T-cell (primary cell): ENCODE data around the gene SLC35A3. TPM values are rescaled to one million over a fixed set of nuclear protein-coding genes. Genes with fewer than 3 reads are reported as not detected.

ENCODE experiments used
- ATAC-seq, 4 experiments: fragments of 200-7000 bp in 3 of 4; fragments of 150-1000 bp in 1 of 4; cut with Tn5 transposase; replicated peaks in 1 of 4; 1 replicate in 3 of 4; 2 replicates in 1 of 4; pipeline ENCODE4 v1.10.0; 2021; ENCODE audit warnings: moderate library complexity in 3 of 4, mild to moderate bottlenecking in 2 of 4, moderate number of reproducible peaks in 1 of 4
- CTCF ChIA-PET, 2 donors: fragments of 300-600 bp; sonication (Branson Sonifier 250); formaldehyde crosslinking; loops; one replicate each; lab custom pipeline; 2022; ENCODE audit warnings: antibody characterized with exemption in 2 of 2; lab: Charles Lee
- POLR2A ChIA-PET, 2 donors: fragments of 300-600 bp; sonication (Branson Sonifier 250); formaldehyde crosslinking; loops; one replicate each; lab custom pipeline; 2022; ENCODE audit warnings: antibody characterized with exemption in 2 of 2; lab: Charles Lee
- DNase-seq, 35 experiments: peaks; one replicate each; pipeline versions ENCODE4 v3.0.0 to v3.0.0-alpha.2; 2013 to 2023
- H3K27ac ChIP-seq: one replicate; pipeline ENCODE4 v1.5.1; 2013; ENCODE audit warnings: low read length
- H3K27me3 ChIP-seq, 2 experiments: replicated peaks in 1 of 2; 1 replicate in 1 of 2; 2 replicates in 1 of 2; pipeline versions ENCODE4 v1.6.1 to v1.7.0; 2013; ENCODE audit warnings: low read length in 1 of 2, mixed read lengths in 1 of 2; ENCODE audit not compliant: control insufficient read depth in 2 of 2, insufficient read depth in 2 of 2; ENCODE audit errors: extremely low read depth in 1 of 2
- H3K36me3 ChIP-seq, 2 donors: 1 replicate in 1 of 2; 2 replicates in 1 of 2; pipeline versions ENCODE4 v1.6.1 to v1.7.0; 2013; ENCODE audit warnings: low read length in 1 of 2; ENCODE audit not compliant: control insufficient read depth in 2 of 2, insufficient read depth in 1 of 2; ENCODE audit errors: extremely low read depth in 1 of 2
- H3K4me1 ChIP-seq, 2 experiments: 1 replicate in 1 of 2; 2 replicates in 1 of 2; pipeline versions ENCODE4 v1.6.1 to v1.7.0; 2013; ENCODE audit warnings: low read length in 2 of 2, mixed read lengths in 1 of 2; ENCODE audit not compliant: insufficient read depth in 2 of 2, control insufficient read depth in 1 of 2; ENCODE audit errors: extremely low read depth in 1 of 2
- H3K4me3 ChIP-seq, 2 donors: 1 replicate in 1 of 2; 2 replicates in 1 of 2; pipeline versions ENCODE4 v1.5.1 to v1.7.0; 2013; ENCODE audit warnings: mild to moderate bottlenecking in 2 of 2, low read length in 1 of 2, moderate library complexity in 1 of 2; ENCODE audit not compliant: control insufficient read depth in 1 of 2; ENCODE audit errors: extremely low read depth in 1 of 2
- H3K9me3 ChIP-seq: 2 replicates; pipeline ENCODE4 v1.7.0; 2013
- H3K27ac Mint-ChIP-seq, 2 donors: one replicate each; pipeline ENCODE4 v1.8.0; 2020 to 2021; ENCODE audit warnings: mild to moderate bottlenecking in 2 of 2, mixed read lengths in 2 of 2
- H3K27me3 Mint-ChIP-seq, 2 donors: one replicate each; pipeline ENCODE4 v1.8.0; 2021 to 2022; ENCODE audit warnings: mixed read lengths in 2 of 2
- H3K36me3 Mint-ChIP-seq: one replicate; pipeline ENCODE4 v1.8.0; 2021; ENCODE audit warnings: mixed read lengths
- H3K4me1 Mint-ChIP-seq, 3 donors: one replicate each; pipeline ENCODE4 v1.8.0; 2020 to 2022; ENCODE audit warnings: mixed read lengths in 3 of 3, mild to moderate bottlenecking in 1 of 3
- H3K4me3 Mint-ChIP-seq, 3 donors: one replicate each; pipeline ENCODE4 v1.8.0; 2020 to 2022; ENCODE audit warnings: mild to moderate bottlenecking in 3 of 3, mixed read lengths in 3 of 3, moderate library complexity in 3 of 3
- H3K9me3 Mint-ChIP-seq, 3 donors: one replicate each; pipeline ENCODE4 v1.8.0; 2020 to 2022; ENCODE audit warnings: mixed read lengths in 3 of 3
- WGBS: methylation state at CpG from one replicate; pipeline ENCODE4 v1.1.5; 2013; ENCODE audit warnings: missing lambda C conversion rate; ENCODE audit not compliant: insufficient coverage; 5-methylcytosine and 5-hydroxymethylcytosine counted together
- total RNA-seq, 35 experiments: library from RNA in 6 of 35; stranded (reverse) in 6 of 35; fragments of 120-200 nt in 1 of 35; gene quantifications; one replicate each; pipeline versions ENCODE4 v1.2.1 to v1.2.4 and lab custom pipeline; 2013 to 2026

Gene SLC35A3
- total RNA-seq, 5 donors from 2014 or later (not counting 1 experiment from before 2014, with no cell fraction given) = 21.5 to 31.8 (median 24.5) TPM

DNA sequence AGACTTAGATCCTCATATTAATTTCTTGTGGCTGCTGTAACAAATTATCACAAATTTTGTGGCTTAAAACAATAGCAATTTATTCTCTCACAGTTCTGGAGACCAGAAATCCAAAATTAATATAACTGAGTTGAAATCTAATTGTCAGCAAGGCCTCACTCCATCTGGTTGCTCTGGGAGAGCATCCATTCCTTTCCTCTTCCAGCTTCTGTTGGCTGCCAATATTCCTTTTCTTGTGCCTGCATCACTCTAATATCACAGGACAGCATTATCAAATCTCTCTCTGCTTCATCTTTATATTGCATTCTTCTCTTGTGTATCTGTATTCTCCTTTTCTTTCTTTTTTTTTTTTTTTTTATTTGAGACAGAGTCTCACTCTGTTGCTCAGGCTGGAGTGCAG is 9.3 kb downstream of the SLC35A3 start:
- no peaks in the 10 kb centered on the region for H3K4me1 ChIP-seq
- no peaks in the 10 kb centered on the region for H3K9me3 ChIP-seq
- H3K27ac ChIP-seq = no peak overlapping the region
- no peak for ATAC-seq
- no peaks in the 10 kb centered on the region for H3K27me3 Mint-ChIP-seq
- no peak overlapping the region for H3K4me3 ChIP-seq
- ChIA-PET CTCF (interaction anchor here in 1 of 2 donors (0.6 kb wide), 1 partner anchor 1212 kb away, joined by 10 read pairs; no protein-coding TSS in a partner anchor), POLR2A (no interaction called here)
- no peak overlapping the region for H3K27ac Mint-ChIP-seq
- no peak overlapping the region for H3K4me3 Mint-ChIP-seq
- H3K9me3 Mint-ChIP-seq = no peaks in the 10 kb centered on the region
- peaks cover 21% of the 10 kb centered on the region for H3K36me3 Mint-ChIP-seq
- no peaks in the 10 kb centered on the region for H3K27me3 ChIP-seq
- H3K4me1 Mint-ChIP-seq = peaks cover 5 to 23% (median 23%) of the 10 kb centered on the region in 3 donors
- peaks cover 4 to 20% of the 10 kb centered on the region in 2 donors for H3K36me3 ChIP-seq
- no peak for DNase-seq

DNA sequence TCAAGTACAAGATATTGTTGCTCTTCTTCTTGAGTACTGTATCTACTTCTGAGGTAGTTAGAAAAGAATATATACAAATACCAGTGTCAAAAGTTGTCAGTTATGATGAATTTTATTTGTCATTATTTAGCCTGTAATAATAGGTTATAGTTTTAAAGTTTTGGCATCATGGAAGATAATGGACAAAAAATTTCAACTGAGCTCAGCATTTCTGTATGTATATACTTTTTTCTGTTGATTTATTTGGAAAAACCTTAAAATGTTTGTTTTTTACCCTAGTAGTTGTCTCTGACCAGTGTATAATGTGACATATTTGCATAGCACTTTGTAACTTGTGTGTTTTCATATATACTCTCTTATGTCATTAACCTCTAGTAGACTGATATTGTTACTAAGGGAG is 11.1 kb downstream of the SLC35A3 start:
- Mint-ChIP-seq H3K9me3 (peaks cover 0 to 12% (median 0%) of the 10 kb centered on the region in 3 donors), H3K4me3 (no peak overlapping the region), H3K27ac (no peak overlapping the region), H3K36me3 (peaks cover 34% of the 10 kb centered on the region), H3K4me1 (peaks cover 19 to 27% (median 27%) of the 10 kb centered on the region in 3 donors), H3K27me3 (no peaks in the 10 kb centered on the region)
- Histone ChIP-seq H3K4me1 (no peaks in the 10 kb centered on the region), H3K36me3 (peaks cover 0 to 7% of the 10 kb centered on the region in 2 donors), H3K27me3 (no peaks in the 10 kb centered on the region), H3K9me3 (no peaks in the 10 kb centered on the region), H3K4me3 (no peak overlapping the region), H3K27ac (no peak overlapping the region)
- ATAC-seq = no peak
- no peak for DNase-seq
- CTCF ChIA-PET = no interaction called here
- POLR2A ChIA-PET = interaction anchor here in 1 of 2 donors (0.5 to 0.9 kb wide), 3 partner anchors 10 to 114 kb away, joined by 3 read pairs; no protein-coding TSS in a partner anchor

DNA sequence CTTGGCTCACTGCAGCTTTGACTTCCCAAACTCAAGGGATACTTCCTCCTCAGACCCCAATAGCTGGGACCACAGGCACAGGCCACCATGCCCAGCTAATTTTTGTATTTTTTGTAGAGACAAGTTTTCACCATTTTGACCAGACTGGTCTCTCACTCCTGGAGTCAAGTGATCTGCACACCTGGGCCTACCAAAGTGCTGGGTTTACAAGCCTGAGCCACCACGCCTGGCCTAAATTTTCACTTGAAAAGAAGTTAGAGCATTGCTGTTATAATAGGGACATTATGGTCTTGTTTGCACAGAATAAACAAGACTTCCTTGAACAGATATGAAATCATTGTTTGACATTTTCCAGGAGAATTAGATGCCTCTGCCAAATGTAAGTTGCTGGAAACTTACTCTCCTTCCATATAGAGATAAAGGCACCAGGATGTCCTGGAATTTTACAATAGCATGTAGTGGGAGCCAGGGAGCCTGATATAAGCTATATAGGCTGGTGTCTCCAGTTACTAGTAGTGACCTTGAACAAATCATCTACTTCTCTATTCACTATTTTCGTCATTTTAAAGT is 16.9 kb downstream of the SLC35A3 start:
- CTCF ChIA-PET = no interaction called here

DNA sequence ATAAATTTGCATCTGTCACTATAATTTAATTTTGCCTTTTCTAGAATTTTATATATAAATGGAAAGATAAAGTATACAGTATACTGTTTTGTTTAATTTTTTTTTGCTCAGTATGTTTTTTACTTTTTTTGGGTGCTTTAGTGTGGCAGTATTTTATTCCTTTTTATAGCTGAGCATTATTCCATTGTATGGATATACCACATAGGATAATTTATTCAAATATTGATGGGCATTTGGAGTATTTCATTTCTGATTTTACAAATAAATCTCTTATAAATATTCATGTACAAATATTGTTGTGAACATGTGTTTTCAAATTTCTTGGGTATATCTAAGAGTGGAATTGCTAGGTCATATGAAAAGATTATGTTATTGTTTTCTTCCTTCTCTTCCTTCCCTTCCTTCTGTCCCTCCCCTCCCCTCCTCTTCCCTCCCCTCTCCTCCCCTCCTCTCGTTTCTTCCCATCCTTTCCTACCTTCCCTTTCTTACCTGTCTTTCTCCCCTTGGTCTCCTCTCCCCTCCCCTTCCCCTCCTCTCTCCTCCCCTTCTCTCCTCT is 18.5 kb downstream of the SLC35A3 start:
- POLR2A ChIA-PET = no interaction called here

More for the DNA sequence above, 16.9 kb downstream of the SLC35A3 start:
- Mint-ChIP-seq H3K27me3 (no peaks in the 10 kb centered on the region), H3K36me3 (peaks cover 40% of the 10 kb centered on the region), H3K9me3 (peaks cover 0 to 12% (median 0%) of the 10 kb centered on the region in 3 donors), H3K4me3 (no peak overlapping the region), H3K4me1 (peaks cover 12 to 22% (median 13%) of the 10 kb centered on the region in 3 donors), H3K27ac (no peak overlapping the region)
- H3K4me3 ChIP-seq = no peak overlapping the region
- DNase-seq = no peak
- H3K36me3 ChIP-seq = peaks cover 1 to 5% of the 10 kb centered on the region in 2 donors
- POLR2A ChIA-PET = interaction anchor here in 1 of 2 donors (0.6 kb wide), 1 partner anchor 14 kb away, joined by 3 read pairs; no protein-coding TSS in a partner anchor
- no peak overlapping the region for H3K27ac ChIP-seq
- no peak for ATAC-seq
- H3K9me3 ChIP-seq = no peaks in the 10 kb centered on the region
- H3K4me1 ChIP-seq = no peaks in the 10 kb centered on the region
- no CpG with 5 or more reads among the region's 2 CpGs for WGBS
- no peaks in the 10 kb centered on the region for H3K27me3 ChIP-seq

DNA sequence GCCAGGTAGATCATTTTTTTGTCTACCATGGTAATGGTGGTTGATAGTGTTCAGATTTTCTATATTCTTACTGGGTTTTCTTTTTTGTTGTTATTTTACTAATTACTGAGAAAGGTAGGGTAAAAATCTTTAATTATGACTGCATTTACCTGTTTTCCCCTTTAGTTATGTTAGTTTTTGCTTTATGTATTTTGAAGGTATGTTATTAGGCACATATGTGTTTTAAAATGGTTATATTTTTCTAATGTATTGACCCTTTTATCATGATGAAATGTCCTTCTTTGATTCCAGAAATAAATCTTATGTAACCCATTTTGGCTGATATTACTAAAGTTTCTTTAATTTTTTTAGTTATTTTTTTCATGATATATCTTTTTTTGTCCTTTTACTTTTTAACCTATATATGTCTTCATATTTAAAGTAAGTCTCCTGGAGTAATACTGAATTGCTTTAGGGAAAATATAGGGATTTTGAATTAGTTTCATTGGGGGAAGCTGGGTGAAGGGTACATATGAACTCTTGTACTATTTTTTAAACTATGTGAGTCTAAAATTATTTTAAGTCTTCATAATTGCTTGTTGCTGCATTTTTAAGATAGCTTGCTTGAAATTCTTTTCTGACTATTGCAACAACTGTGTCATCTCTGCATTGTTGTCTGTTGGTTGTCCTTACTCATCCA is 22.4 kb downstream of the SLC35A3 start:
- no peaks in the 10 kb centered on the region for H3K27me3 Mint-ChIP-seq
- peaks cover 58% of the 10 kb centered on the region for H3K36me3 Mint-ChIP-seq
- H3K27ac Mint-ChIP-seq = no peak overlapping the region
- H3K4me1 Mint-ChIP-seq = peaks cover 3 to 7% (median 3%) of the 10 kb centered on the region in 3 donors
- peaks cover 0 to 6% (median 2%) of the 10 kb centered on the region in 3 donors for H3K9me3 Mint-ChIP-seq
- no peak overlapping the region for H3K4me3 Mint-ChIP-seq
- POLR2A ChIA-PET = no interaction called here
- Histone ChIP-seq H3K27ac (no peak overlapping the region), H3K9me3 (no peaks in the 10 kb centered on the region), H3K4me1 (no peaks in the 10 kb centered on the region), H3K27me3 (no peaks in the 10 kb centered on the region), H3K4me3 (no peak overlapping the region), H3K36me3 (peaks cover 6 to 18% of the 10 kb centered on the region in 2 donors)
- no peak for DNase-seq
- CTCF ChIA-PET = no interaction called here
- ATAC-seq = no peak

More for the DNA sequence above, 18.5 kb downstream of the SLC35A3 start:
- no peaks in the 10 kb centered on the region for H3K4me1 ChIP-seq
- no peaks in the 10 kb centered on the region for H3K9me3 ChIP-seq
- peaks cover 5 to 6% of the 10 kb centered on the region in 2 donors for H3K36me3 ChIP-seq
- Mint-ChIP-seq H3K27me3 (no peaks in the 10 kb centered on the region), H3K9me3 (peaks cover 0 to 17% (median 2%) of the 10 kb centered on the region in 3 donors), H3K4me3 (no peak overlapping the region), H3K36me3 (peaks cover 52% of the 10 kb centered on the region), H3K4me1 (peaks cover 13 to 20% (median 14%) of the 10 kb centered on the region in 3 donors), H3K27ac (no peak overlapping the region)
- no CpG with 5 or more reads among the region's 1 CpG for WGBS
- no peak overlapping the region for H3K27ac ChIP-seq
- H3K4me3 ChIP-seq = no peak overlapping the region
- ATAC-seq = no peak
- H3K27me3 ChIP-seq = no peaks in the 10 kb centered on the region
- CTCF ChIA-PET = no interaction called here
- no peak for DNase-seq

DNA sequence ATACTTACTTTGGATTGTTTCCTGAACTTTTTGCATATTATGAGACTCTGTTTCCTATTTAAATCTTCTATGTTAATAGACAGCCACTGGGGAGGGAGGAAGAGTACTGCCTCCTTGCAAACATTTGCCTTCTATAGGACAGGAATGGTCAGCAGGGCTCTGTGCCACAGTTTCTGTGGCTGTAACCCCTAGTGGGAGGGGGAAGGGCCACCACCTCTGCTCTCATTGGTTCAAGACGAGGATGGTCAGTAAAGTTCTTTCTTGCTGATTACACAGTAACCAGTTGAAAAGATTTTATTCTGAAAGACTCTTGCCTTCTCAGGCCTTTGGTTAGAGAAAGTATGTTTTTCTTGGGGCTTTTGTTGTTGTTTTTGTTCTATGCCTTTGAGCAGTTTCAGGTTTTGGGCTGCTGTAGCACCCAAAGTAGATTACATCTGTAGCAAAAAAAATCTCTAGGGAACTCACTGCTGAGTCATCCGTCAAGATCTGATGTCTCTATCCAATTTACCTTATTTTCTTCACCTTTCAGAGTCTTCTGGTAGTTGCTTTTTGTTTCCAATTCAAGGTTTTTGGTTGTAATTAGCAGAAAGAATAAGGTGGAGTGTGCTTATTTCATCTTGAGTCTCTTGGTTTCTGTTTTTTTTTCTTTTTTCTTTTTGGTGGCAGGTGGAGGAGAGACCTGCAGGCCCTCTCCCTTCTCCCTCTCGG is 23.1 kb downstream of the SLC35A3 start:
- peaks cover 58% of the 10 kb centered on the region for H3K36me3 Mint-ChIP-seq
- ATAC-seq (no peak), DNase-seq (no peak)
- H3K4me1 Mint-ChIP-seq = peaks cover 1 to 7% (median 2%) of the 10 kb centered on the region in 3 donors
- H3K27ac Mint-ChIP-seq = no peak overlapping the region
- WGBS = 88% methylated on average over 1 of the region's 3 CpGs
- CTCF ChIA-PET = no interaction called here
- no peak overlapping the region for H3K4me3 ChIP-seq
- H3K9me3 ChIP-seq = no peaks in the 10 kb centered on the region
- no peaks in the 10 kb centered on the region for H3K27me3 Mint-ChIP-seq
- H3K27me3 ChIP-seq = no peaks in the 10 kb centered on the region
- H3K9me3 Mint-ChIP-seq = peaks cover 0 to 6% (median 2%) of the 10 kb centered on the region in 3 donors
- no peaks in the 10 kb centered on the region for H3K4me1 ChIP-seq
- POLR2A ChIA-PET = no interaction called here
- H3K36me3 ChIP-seq = peaks cover 6 to 18% of the 10 kb centered on the region in 2 donors
- H3K4me3 Mint-ChIP-seq = no peak overlapping the region
- H3K27ac ChIP-seq = no peak overlapping the region
